D721Med (cell line): ENCODE data around the gene IFT122.
"Not testable (repeated sequence)": the region's sequence is repeated elsewhere in the genome, so short reads cannot be mapped to it uniquely, and the experiment has no call there.

Experiments used
- DNase-seq: peaks from one replicate; pipeline ENCODE4 v3.0.0; 2011; ENCODE audit warnings: low spot score; ENCODE audit not compliant: insufficient read length
- FAIRE-seq: peaks from 2 replicates; lab custom pipeline; 2011; peaks lifted over from hg19 to GRCh38; lab: Jason Lieb, UNC
- TF ChIP-seq, protein P1 (sequence below): IDR thresholded peaks from 2 replicates; pipeline ENCODE4 v1.5.1; 2012; ENCODE audit warnings: mild to moderate bottlenecking, control low read depth; ENCODE audit not compliant: insufficient read depth; ENCODE audit errors: missing control alignments

Gene IFT122

DNA sequence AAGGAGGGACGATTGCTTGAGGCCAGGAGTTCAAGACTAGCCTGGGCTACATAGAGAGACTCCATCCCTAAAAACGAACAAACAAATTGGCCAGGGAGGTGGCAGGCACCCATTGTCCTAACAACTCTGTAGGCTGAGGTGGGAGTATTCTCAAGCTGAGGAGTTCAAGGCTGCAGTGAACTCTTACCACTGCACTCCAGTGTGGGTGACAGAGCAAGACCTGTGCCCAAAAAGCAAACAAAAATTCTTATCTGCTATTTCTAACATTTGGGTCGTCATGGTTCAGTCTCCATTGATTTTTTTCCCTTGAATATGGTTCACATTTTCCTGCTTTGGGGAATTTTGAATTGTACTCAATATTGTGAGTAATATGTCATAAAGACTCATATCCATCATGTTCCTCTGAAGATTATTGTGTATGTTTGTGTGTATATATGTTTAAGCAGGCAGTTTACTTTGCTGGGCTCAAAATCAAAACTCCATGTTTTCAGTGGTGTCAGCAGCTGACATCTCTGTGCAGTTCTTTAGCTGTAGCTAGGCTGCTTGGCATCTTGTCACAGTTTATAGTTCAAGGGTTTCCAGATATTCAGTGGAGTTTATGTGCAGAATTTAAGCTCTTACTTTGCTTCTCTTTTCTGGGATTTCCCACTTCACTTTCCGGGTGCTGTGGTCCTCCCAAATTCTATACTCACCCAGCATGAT, 33.2 kb downstream of the IFT122 start:
- DNase-seq: no peak
- TF ChIP-seq, protein P1, sequence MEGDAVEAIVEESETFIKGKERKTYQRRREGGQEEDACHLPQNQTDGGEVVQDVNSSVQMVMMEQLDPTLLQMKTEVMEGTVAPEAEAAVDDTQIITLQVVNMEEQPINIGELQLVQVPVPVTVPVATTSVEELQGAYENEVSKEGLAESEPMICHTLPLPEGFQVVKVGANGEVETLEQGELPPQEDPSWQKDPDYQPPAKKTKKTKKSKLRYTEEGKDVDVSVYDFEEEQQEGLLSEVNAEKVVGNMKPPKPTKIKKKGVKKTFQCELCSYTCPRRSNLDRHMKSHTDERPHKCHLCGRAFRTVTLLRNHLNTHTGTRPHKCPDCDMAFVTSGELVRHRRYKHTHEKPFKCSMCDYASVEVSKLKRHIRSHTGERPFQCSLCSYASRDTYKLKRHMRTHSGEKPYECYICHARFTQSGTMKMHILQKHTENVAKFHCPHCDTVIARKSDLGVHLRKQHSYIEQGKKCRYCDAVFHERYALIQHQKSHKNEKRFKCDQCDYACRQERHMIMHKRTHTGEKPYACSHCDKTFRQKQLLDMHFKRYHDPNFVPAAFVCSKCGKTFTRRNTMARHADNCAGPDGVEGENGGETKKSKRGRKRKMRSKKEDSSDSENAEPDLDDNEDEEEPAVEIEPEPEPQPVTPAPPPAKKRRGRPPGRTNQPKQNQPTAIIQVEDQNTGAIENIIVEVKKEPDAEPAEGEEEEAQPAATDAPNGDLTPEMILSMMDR: no peak
- no peak for FAIRE-seq

DNA sequence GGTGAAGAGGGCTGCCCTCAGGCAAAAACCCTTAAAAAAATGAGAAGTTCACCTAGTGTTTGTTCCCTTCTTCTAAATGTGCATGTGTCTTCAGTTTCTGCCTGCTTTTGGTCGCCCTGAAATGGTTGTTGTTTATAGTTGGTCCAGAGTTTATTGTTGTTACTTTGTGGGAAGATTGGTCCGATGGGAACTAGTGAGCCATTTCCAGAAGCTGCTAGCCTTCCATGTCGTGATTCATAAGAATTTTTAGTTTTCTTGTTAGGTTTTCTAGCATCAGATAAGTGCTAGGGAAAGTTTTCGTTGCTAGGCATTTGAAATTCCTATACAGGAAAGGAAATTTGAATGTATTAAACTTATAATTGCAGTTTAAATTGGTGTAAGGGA, 33.7 kb downstream of the IFT122 start:
- TF ChIP-seq, protein P1: no peak
- no peak for FAIRE-seq

DNA sequence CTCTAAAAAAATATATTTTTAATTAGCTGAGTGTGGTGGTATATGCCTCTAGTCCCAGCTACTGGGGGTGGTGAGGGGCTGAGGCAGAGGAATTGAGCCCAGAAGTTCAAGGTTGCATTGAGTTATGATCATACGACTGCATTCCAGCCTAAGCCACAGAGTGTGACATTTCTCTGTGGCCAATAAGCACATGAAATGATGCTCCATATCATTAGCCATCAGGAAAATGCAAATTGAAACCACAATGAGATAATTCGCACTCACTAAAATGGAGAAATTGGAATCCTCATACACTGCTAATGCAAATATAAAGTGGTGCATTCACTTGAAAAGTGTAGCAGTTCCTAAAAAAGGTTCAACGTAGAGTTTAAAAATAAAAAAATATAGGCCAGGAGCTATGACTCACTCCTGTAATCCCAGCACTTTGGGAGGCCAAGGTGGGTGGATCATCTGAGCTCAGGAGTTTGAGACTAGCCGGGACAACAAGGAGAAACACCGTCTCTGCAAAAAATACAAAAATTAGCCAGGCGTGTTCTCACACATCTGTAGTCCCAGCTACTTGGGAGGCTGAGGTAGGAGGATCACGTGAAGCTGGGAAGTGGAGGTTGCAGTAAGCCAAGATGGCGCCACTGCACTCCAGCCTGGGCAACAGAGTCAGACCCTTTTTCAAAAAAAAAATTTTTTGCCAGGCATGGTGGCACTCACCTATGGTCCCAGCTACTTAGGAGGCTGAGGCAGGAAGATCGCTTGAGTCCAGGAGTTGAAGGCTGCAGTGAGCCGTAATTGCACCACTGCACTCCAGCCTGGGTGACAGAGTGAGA, 35.2 kb downstream of the IFT122 start:
- FAIRE-seq (no peak), DNase-seq (no peak)
- TF ChIP-seq, protein P1: no peak

More for the DNA sequence above, 33.7 kb downstream of the IFT122 start:
- no peak for DNase-seq

DNA sequence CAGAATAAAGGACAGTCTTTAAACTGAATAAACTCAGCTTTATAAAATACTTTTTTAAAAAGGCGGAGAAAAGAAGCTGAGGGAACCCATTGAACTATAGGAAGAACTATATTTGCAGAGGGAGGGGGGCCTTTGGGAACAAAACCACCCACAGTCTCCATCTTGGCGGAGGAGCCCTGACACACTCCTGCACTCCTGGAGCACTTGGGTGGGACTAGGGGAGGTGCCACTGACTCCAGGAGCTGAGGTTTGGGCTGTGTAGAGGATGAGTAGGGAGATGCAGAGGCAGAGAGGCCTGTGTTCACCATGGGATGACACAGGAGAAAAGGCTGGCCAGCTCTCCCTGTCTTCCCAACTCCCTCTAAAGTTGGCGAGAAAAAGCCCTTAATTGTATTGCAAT, 35.8 kb downstream of the IFT122 start:
- FAIRE-seq (no peak), DNase-seq (no peak)
- TF ChIP-seq, protein P1: no peak

DNA sequence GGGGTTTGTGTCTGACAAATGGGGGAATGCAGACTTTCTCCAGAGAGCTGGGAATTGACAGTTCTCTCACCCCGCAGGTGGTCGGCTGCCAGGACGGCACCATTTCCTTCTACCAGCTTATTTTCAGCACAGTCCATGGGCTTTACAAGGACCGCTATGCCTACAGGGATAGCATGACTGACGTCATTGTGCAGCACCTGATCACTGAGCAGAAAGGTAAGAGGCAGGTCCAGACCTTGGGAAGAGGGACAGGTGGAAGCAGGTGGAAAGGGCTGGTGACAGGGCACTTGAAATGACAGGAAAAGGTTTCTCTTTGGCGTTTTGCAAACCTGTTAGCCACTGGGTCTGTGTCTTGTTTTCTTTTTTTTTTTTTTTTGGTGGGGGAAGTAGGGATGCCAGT, 36.6 kb downstream of the IFT122 start:
- TF ChIP-seq, protein P1: no peak
- no peak for FAIRE-seq
- no peak for DNase-seq

DNA sequence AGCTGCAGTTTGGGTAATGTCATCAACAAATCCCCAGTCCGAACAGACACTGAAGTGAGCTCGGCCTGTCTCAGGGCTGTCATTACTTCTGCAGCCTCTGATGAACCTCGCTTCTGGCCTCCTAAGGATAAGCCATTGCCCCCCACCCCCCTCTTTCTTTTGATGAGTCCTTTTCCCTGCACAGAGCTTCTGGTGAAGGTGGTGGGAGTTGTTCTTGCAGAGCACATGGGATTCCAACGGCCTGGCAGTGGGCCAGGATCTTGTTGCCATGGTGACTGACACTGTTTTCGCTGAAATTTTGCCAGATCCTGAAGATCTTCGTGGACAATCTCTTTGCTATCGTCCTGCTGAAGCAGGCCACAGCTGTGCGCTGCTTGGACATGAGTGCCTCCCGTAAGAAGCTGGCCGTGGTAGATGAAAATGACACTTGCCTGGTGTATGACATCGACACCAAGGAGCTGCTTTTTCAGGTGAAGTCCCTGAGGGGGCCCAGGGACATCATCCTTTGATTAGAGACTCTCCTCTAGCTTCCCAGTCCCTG, 41.3 kb downstream of the IFT122 start:
- not testable (repeated sequence) for FAIRE-seq, DNase-seq

DNA sequence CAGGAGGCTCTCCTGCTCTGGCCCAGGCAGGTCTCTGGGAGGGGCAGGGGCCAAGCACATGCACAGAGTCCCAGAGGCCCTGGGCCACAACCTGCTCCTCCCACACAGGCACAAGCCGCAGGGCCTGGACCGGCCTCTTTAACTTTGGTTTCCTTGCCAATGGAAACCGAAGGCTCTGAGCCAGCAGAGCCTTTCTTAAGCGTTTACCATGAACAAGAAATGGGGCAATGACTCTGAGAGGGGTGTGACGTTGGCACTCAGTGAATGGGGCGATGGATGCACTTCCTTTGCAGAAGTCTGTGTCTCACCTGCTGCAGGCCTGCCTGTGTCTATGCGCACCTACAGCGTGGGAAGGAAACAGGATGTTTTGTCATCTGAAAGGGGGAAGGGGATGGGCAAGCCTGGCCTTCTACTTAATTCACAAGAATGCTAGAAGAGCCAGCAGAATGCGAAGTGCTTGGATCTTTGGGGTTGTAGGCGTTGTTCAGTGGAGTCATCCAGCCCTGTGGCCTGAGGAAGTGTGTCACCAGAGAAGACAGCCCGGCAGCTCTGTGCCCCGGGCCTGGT, 41.8 kb downstream of the IFT122 start:
- FAIRE-seq (no peak), DNase-seq (no peak)
- TF ChIP-seq, protein P1: no peak
